Mucosa of stomach (tissue), 1 donor: ENCODE results near the gene AIFM1.

ENCODE experiments used
- H3K27me3 ChIP-seq: one replicate; pipeline ENCODE4 v1.7.0; 2013; ENCODE audit warnings: mild to moderate bottlenecking, low read length; ENCODE audit not compliant: control insufficient read depth, insufficient read depth
- H3K36me3 ChIP-seq: one replicate; pipeline ENCODE4 v1.7.0; 2013; ENCODE audit warnings: low read length; ENCODE audit not compliant: control insufficient read depth, insufficient read depth
- H3K4me1 ChIP-seq: one replicate; pipeline ENCODE4 v1.7.0; 2013; ENCODE audit warnings: mild to moderate bottlenecking, low read length; ENCODE audit not compliant: control insufficient read depth, insufficient read depth
- H3K4me3 ChIP-seq: one replicate; pipeline ENCODE4 v1.7.0; 2013; ENCODE audit warnings: low read length
- H3K9ac ChIP-seq: one replicate; pipeline ENCODE4 v1.7.0; 2013; ENCODE audit warnings: mild to moderate bottlenecking, low read length, moderate library complexity
- H3K9me3 ChIP-seq: one replicate; pipeline ENCODE4 v1.7.0; 2013; ENCODE audit warnings: mild to moderate bottlenecking, low read length, moderate library complexity; ENCODE audit not compliant: control insufficient read depth
- donor health status: Pancreatic carcinoma.

AIFM1 gene

GRCh38 chrX:130179170-130179569, 13.5 kb upstream of the AIFM1 start:
- no peaks in the 10 kb centered on the region for H3K4me1 ChIP-seq
- no peaks in the 10 kb centered on the region for H3K27me3 ChIP-seq
- H3K36me3 ChIP-seq = no peaks in the 10 kb centered on the region
- no peak overlapping the region for H3K4me3 ChIP-seq
- H3K9me3 ChIP-seq = no peaks in the 10 kb centered on the region
- H3K9ac ChIP-seq = no peak overlapping the region

GRCh38 chrX:130176942-130177341, 11.3 kb upstream of the AIFM1 start:
- H3K36me3 ChIP-seq = no peaks in the 10 kb centered on the region
- no peak overlapping the region for H3K9ac ChIP-seq
- peaks cover under 1% of the 10 kb centered on the region for H3K4me1 ChIP-seq
- H3K9me3 ChIP-seq = no peaks in the 10 kb centered on the region
- no peak overlapping the region for H3K4me3 ChIP-seq
- peaks cover 6% of the 10 kb centered on the region for H3K27me3 ChIP-seq

GRCh38 chrX:130176354-130176776, 10.7 kb upstream of the AIFM1 start:
- Histone ChIP-seq H3K36me3 (no peaks in the 10 kb centered on the region), H3K9ac (no peak overlapping the region), H3K9me3 (no peaks in the 10 kb centered on the region), H3K4me1 (peaks cover 3% of the 10 kb centered on the region), H3K4me3 (no peak overlapping the region), H3K27me3 (peaks cover 8% of the 10 kb centered on the region)

- no peaks in the 10 kb centered on the region for H3K36me3 ChIP-seq
- peaks cover 3% of the 10 kb centered on the region for H3K4me1 ChIP-seq
- no peaks in the 10 kb centered on the region for H3K9me3 ChIP-seq
- peaks cover 8% of the 10 kb centered on the region for H3K27me3 ChIP-seq
- no peak overlapping the region for H3K4me3 ChIP-seq
- H3K9ac ChIP-seq = no peak overlapping the region
Measured at GRCh38 chrX:130174937-130175336, 9.3 kb upstream of the AIFM1 start.

GRCh38 chrX:130174045-130174704, 8.5 kb upstream of the AIFM1 start:
- H3K4me1 ChIP-seq = peaks cover 3% of the 10 kb centered on the region
- no peaks in the 10 kb centered on the region for H3K9me3 ChIP-seq
- H3K4me3 ChIP-seq = no peak overlapping the region
- H3K36me3 ChIP-seq = no peaks in the 10 kb centered on the region
- H3K27me3 ChIP-seq = peaks cover 8% of the 10 kb centered on the region
- H3K9ac ChIP-seq = no peak overlapping the region

- H3K9me3 ChIP-seq = no peaks in the 10 kb centered on the region
- no peak overlapping the region for H3K9ac ChIP-seq
- peaks cover 8% of the 10 kb centered on the region for H3K27me3 ChIP-seq
- no peak overlapping the region for H3K4me3 ChIP-seq
- peaks cover 3% of the 10 kb centered on the region for H3K4me1 ChIP-seq
- H3K36me3 ChIP-seq = no peaks in the 10 kb centered on the region
Measured at GRCh38 chrX:130173190-130173895, 7.7 kb upstream of the AIFM1 start.

GRCh38 chrX:130172127-130172845, 6.6 kb upstream of the AIFM1 start:
- H3K4me1 ChIP-seq = peaks cover 3% of the 10 kb centered on the region
- peaks cover 8% of the 10 kb centered on the region for H3K27me3 ChIP-seq
- no peaks in the 10 kb centered on the region for H3K9me3 ChIP-seq
- no peak overlapping the region for H3K4me3 ChIP-seq
- no peaks in the 10 kb centered on the region for H3K36me3 ChIP-seq
- peak overlapping the region; percentile 34 for H3K9ac ChIP-seq

- H3K9ac ChIP-seq = peak within 1 kb of the TSS; percentile 34
- no peaks in the 10 kb centered on the region for H3K9me3 ChIP-seq
- no peak within 1 kb of the TSS for H3K4me3 ChIP-seq
Measured at GRCh38 chrX:130171446-130172126, 5.9 kb upstream of the AIFM1 start, which contains the start of gene RAB33A. Gene RAB33A, plus strand, starts transcription at chrX:130171962. Its CDS starts 101 bp downstream, at chrX:130172063.

GRCh38 chrX:130170752-130171445, 5.3 kb upstream of the AIFM1 start:
- no peak overlapping the region for H3K4me3 ChIP-seq
- H3K9me3 ChIP-seq = no peaks in the 10 kb centered on the region
- no peaks in the 10 kb centered on the region for H3K36me3 ChIP-seq
- H3K9ac ChIP-seq = no peak overlapping the region
- peaks cover 11% of the 10 kb centered on the region for H3K4me1 ChIP-seq
- peaks cover 8% of the 10 kb centered on the region for H3K27me3 ChIP-seq

More at GRCh38 chrX:130171446-130172126, 5.9 kb upstream of the AIFM1 start, which contains the start of gene RAB33A:
- Histone ChIP-seq H3K27me3 (peaks cover 8% of the 10 kb centered on the region), H3K36me3 (no peaks in the 10 kb centered on the region), H3K4me1 (peaks cover 10% of the 10 kb centered on the region)

GRCh38 chrX:130167040-130167439, 1.4 kb upstream of the AIFM1 start:
- no peak overlapping the region for H3K4me3 ChIP-seq
- H3K27me3 ChIP-seq = peaks cover 3% of the 10 kb centered on the region
- peaks cover 11% of the 10 kb centered on the region for H3K4me1 ChIP-seq
- H3K36me3 ChIP-seq = no peaks in the 10 kb centered on the region
- H3K9ac ChIP-seq = peak overlapping the region; percentile 71
- H3K9me3 ChIP-seq = no peaks in the 10 kb centered on the region

- no peaks in the 10 kb centered on the region for H3K9me3 ChIP-seq
- peak overlapping the region; percentile 47 for H3K4me3 ChIP-seq
- no peaks in the 10 kb centered on the region for H3K27me3 ChIP-seq
- peak overlapping the region; percentile 71 for H3K9ac ChIP-seq
- peaks cover 8% of the 10 kb centered on the region for H3K4me1 ChIP-seq
- no peaks in the 10 kb centered on the region for H3K36me3 ChIP-seq
Measured at GRCh38 chrX:130166503-130166777, 799 bp upstream of the AIFM1 start.
